ENCODE results near the gene SETD6.

DNA sequence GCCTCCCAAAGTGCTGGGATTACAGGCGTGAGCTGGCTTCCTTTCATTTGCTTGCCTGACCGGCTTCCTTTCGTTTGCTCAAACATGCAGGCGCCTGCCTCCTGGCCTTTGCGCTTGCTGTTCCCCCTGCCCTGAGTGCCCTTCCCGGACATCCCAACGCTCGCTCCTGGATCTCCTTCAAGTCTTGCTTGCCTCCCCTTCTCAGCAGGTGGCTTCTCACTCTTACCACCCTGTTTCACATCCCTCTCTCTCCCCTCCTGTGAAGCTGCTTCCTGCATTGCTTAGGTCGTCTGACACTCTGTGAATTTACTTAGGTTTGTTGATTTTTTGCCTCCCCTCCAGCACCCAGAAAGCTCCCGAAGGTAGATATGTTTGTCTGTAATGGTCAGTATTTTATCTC, 41.0 kb upstream of the SETD6 start:
- TF ChIP-seq, protein P1, sequence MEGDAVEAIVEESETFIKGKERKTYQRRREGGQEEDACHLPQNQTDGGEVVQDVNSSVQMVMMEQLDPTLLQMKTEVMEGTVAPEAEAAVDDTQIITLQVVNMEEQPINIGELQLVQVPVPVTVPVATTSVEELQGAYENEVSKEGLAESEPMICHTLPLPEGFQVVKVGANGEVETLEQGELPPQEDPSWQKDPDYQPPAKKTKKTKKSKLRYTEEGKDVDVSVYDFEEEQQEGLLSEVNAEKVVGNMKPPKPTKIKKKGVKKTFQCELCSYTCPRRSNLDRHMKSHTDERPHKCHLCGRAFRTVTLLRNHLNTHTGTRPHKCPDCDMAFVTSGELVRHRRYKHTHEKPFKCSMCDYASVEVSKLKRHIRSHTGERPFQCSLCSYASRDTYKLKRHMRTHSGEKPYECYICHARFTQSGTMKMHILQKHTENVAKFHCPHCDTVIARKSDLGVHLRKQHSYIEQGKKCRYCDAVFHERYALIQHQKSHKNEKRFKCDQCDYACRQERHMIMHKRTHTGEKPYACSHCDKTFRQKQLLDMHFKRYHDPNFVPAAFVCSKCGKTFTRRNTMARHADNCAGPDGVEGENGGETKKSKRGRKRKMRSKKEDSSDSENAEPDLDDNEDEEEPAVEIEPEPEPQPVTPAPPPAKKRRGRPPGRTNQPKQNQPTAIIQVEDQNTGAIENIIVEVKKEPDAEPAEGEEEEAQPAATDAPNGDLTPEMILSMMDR (IDR thresholded peaks at IDR 0.05) = no peak
- TF ChIP-seq HOXB5 (CRISPR knock-in tag; IDR thresholded peaks at IDR 0.05) = no peak
- TF ChIP-seq RAD21 (conservative IDR thresholded peaks at IDR 0.05 in 1 of 2, IDR thresholded peaks at IDR 0.05 in 1 of 2) = no peak
- TF ChIP-seq, protein P2, sequence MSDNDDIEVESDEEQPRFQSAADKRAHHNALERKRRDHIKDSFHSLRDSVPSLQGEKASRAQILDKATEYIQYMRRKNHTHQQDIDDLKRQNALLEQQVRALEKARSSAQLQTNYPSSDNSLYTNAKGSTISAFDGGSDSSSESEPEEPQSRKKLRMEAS (IDR thresholded peaks at IDR 0.05) = no peak
- TF ChIP-seq POLR2A (IDR thresholded peaks at IDR 0.05; ENCODE audit: low read length) = no peak
- no peak for TF ChIP-seq PHF8 (IDR thresholded peaks at IDR 0.05; ENCODE audit: borderline replicate concordance, low read depth)
- no peak for TF ChIP-seq KDM1A (IDR thresholded peaks at IDR 0.05; ENCODE audit: low read depth)
- no peak for TF ChIP-seq NFE2L2 (conservative IDR thresholded peaks at IDR 0.05; ENCODE audit: low read length)
- no peak for TF ChIP-seq EHF (CRISPR knock-in tag; IDR thresholded peaks at IDR 0.05)
- no peak for TF ChIP-seq FOSL2 (IDR thresholded peaks at IDR 0.05)
- no peak for TF ChIP-seq FOSL2 (CRISPR knock-in tag; IDR thresholded peaks at IDR 0.05)

Data from A549 (cell line).